NCI-H2227 (cell line): ENCODE results near the gene HMGXB4.

Source experiments
- DNase-seq: peaks from one replicate; lab custom pipeline; 2025; ENCODE audit not compliant: unreplicated experiment; lab: John Stamatoyannopoulos, UW

HMGXB4 gene

DNA sequence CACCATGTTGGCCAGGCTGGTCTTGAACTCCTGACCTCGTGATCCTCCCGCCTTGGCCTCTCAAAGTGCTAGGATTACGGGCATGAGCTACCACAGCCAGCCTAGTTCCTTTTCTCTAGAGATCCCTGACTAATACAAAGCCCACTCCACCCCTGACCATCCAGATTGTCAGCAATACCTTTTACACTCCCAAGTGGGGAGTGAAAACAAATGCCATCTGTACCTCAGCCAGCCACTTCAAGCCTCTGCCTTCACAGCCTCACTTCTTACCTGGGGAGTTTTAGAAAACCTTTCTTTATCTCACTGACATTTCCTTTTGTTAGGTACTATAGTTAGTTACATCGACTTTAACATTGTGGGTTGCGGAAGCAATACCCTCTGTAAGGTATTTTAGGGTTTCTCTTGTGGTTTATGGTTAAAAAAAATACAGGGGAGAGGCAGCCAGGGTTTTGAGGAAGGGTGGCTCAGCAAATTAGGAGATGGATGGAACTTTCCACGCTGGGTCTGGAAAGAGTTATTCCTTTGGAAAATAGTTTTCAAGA is 51.3 kb downstream of the HMGXB4 start:
- DNase-seq, result no peak

DNA sequence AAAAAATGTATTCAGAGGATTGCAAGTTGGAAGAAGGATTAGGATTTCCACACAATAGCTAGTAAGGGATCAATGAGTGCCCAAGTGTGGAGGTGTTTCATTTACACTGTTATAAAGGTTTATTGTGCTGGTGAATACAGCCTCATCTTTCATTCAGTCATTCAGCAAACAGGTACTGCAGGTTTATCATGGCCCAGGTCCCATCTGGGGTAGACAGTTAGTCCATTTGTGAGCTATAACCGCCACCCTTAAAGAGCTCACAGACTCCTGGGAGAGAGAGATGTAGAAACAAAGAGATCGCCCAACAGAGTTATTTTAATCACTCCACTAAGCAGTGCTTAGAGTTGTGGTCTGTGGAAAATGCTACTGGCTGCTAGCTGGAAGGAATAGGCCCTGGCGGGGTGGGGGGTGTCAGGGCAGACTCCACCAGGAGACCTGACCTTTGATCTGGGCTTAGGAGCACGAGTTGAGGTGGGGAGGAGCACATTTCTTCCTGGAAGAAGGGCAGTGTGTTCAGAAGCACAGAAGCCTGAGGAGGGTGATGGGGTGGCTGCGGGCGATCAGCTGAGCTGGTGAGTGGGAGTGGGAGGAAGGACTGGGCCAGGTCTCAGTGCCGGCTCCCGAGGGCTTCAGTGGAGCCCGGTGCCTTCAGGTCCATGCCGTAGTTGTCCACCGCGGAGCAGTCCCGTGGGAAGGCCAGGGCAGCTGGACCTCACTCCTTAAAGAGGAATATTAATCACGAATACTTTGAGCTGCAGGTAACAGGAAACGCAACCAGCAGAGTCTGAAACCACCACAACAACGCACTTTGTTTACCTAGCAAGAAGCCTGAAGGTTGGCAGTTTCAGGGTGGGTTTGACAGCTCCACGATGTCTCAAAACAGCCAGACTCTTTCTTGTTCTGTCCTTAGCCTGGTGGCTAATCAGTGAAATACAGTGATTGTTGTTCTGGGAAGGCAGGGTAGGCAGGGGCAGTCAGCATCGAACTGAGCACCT is 53.6 kb downstream of the HMGXB4 start:
- no peak for DNase-seq

DNA sequence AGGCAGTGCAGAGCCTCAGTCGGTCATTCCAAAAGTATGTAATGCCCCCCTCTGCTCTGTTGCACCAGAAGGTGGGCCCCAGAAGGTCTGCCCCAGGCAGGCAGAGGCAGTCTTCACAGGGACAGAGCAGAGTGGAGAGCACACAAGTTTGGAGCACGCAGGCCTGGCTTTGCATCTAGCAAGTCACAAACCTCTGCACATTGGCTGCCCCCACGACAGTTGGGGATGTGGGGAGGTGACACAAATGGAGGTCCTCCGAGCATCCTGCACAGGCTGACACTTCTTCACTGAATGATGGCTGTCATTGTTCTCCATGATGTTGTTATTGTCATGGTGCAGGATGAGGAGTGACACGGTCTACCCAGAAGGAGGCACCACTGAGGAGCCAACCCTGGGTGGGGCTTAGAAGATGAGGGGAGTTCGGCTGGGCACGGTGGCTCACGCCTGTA is 54.3 kb downstream of the HMGXB4 start:
- no peak for DNase-seq

DNA sequence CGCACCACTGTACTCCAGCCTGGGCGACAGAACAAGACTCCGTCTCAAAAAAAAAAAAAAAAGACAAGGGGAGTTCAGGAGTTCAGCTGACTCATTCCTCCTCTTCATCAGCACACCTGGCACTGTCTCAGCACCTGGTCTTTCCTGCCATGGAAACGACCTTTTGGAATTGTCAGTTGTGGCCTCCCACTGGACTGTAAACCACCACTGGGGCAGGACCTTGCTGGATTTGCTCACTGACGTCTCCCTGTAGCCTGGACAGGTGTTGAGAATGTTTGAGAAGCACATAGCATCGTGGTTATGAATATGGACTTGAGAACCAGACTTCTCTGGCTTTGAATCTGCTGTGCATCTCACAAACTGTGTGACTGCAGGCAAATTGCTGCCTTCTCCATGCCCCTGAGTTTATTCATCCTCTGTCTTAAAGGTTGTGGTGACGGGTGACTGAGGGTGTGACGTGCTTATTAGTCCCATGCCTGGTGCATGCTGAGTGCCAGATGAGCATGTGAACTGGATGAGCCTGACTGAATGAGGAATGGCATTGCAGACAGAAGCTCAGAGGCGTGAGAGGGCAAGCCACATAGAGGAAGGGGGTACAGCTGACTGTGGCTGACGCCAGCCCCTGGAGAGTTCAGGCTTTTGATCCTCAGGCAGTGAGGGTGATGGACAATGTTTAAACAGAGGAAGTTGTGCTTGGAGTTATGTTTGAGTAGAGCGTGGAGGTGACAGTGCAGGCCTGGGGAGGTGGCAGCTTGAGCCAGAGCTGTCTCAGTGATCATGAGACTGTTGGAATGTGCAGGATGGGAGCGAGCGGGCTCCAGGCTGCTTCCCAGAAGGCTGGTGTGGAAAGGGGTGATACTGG is 55.1 kb downstream of the HMGXB4 start:
- DNase-seq, result no peak

DNA sequence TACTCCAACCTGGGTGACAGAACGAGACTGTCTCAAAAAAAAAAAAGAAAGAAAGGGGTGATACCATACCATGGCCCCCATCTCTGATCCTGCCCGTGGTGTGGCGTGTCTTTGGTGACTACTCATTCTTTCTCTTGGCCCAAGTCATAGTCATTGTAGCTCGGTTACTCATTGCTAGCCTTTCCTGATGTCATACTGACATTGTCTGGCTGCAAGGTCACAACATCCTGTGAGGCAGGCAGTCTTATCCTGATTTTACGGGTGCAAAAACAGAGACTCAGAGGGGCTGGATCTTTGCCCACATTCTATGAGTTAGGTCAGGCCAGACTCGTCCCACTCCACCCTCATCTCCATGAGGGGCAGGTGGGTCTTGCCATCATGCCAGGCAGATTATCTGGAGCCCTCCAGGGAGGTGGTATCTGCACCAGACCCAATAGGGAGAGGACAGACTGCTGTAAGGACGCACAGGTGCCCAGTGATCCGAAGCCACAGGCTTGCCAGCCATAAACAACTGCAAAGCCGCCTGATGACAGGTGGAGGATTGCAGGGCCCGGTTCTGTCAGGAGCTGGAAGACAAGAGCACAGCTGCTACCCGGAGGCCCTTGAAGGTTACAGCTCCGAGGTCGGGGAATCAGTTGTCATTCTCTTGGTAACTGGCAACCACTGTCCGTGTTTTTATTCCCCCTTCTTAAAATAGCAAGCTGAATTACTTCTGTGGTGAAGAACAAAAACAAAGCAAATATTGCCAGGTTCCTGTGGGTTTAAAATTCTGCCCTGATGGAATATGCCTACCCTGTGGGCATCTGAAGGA is 56.2 kb downstream of the HMGXB4 start:
- DNase-seq, result no peak

DNA sequence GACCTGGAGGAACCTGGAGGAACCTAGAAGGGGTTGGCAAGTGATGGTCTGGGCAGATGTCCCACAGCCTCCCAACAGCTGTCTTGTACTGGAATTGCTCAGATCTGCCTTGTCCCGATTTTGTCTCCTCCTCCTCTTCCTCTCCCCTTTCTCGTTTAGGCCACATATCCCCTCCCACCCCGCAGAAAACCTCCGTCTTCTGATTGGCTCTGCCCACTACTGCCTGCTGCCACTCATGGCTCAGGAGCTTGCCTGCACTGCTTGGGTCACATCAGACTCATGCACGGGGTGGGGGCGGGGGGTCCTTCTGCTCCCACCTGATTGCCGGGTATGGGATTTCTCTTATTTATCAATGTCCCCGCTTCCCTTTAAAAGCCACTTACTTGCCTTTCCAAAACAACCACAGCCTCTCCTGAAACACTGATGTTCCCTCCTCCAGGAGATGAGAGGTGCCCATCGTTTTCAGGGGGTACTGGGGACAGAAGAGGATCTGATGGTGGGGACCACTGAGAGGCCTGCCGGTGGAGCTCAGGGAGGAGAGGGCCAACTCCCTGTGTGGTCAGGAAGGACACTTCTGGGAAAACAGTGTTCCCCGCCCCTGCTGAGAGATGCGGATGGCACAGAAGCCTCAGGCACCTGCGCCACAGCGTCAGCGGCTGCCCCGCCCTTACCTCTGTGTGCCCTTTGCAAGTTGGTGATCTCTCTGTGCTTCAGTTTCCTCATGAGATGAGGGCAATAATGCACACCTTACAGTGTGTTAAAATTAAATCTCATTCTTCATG is 57.1 kb downstream of the HMGXB4 start:
- no peak for DNase-seq

DNA sequence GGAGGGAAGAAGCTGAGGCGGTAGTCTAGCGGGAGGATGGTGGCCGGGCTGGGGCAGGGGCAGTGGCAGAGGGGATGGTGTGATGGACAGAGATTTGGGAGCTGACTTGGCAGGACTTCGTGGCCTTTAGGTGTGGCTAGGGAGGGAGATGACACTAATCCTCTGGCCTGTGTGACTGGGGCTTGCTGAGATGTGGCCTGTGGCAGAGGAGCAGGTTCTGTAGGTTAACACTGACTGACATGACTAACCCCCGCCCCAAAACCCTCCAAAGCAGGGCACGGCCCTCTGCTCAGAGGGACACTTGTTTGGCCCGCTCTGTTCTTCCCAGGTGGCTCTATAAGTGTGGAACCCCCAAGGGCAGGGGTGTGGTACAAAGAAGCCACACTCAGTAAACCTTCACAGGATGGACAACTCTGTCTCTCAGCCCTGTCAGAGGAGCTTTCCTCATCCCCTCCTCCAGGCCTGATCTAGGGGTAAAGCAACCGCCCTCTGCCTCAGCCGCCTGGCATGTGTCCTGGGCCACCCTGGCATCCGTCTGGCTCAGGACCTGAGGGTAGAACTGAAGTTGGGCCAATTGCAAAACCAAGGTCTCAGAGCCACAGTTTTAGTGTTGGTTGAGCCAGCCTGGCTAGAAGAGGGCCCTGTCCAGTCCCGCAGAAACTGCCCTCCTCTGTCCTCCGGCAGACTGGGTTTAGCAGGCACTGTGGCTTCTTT is 58.0 kb downstream of the HMGXB4 start:
- DNase-seq, result no peak

DNA sequence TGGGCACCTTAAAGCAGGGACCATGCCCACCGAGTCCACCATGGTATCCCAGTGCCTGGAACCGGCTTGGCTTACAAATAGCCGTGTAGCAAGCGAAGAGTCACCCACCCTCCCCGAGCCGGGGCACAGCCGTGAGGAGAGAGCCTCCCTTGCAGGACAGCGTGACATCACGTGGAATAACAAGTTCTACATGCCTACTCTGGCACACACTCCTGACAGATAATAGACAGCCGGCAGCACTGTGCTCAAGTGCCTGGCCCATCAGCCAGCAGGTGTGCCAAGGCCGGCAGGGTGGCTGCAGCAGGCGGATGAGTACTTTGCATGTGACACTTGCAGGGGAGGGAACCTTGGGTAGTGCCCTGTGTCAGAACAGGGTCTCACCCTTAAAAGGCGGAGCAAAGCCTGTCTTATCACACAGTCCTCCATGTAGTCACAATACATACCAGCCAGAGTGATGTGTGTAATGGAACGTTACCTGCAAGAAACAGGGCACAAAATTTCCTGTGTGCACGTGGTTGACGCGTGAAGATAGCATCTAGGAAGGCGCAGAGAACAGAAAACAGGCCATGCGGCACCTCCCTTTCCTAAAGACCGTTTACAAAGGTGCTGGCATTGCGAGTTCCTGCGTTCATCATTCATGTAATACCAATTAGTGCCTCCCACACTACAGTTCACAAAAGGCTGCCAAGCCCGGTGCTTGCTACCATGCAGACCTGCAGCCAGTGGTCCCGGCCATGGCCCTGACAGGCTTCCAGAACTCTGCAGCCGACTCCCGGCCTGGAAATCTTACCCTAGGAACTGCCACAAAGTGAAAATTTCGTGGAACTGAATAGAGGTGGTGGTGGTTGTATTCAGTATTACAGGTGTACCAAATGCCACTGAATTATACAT is 58.8 kb downstream of the HMGXB4 start:
- DNase-seq, result no peak

DNA sequence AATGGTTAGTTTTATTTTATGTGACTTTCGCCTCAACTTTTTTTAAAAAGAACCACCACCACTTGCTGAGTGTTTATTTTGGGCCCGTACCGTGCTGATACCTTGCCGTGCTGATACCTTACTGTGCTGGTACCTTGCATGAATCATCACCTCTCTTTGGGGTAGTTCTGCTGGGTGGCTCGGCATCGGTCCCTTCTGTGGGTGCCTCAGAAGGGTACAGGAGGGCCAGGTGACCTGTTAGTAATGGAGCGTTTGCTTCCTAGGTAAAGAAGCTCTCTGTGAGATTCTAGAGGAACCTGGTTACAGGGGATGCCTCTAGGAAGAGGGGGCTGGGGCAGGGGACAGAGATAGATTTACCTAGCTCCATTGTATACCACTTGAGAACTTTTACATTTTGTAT is 59.5 kb downstream of the HMGXB4 start:
- no peak for DNase-seq

DNA sequence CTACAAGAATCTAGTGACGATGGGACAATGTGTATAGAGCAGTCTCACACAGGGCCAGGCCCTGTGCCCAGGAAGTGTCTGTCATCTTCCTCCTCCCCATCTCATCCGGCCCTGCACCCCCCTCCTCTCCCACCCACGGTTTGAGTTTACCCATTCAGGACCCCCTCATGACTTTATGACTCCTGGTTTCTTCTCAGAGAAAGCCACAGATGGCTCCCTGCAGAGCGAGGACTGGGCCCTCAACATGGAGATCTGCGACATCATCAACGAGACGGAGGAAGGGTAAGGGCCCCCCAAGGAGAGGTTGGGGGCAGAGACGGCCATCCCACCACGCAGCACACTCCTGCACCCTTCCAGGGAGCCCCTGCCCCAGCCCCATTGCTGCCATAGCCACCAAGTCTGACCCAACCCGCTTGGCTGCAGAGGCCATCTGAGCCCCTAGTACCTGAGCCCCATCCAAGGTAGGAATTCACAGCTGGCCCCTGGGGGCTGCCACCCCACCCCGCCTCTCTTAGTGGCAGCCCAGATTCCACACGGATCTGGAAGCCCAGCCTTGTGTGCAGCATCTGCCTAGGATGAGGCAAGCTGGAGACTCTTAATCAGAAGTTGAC is 60.5 kb downstream of the HMGXB4 start:
- no peak for DNase-seq

DNA sequence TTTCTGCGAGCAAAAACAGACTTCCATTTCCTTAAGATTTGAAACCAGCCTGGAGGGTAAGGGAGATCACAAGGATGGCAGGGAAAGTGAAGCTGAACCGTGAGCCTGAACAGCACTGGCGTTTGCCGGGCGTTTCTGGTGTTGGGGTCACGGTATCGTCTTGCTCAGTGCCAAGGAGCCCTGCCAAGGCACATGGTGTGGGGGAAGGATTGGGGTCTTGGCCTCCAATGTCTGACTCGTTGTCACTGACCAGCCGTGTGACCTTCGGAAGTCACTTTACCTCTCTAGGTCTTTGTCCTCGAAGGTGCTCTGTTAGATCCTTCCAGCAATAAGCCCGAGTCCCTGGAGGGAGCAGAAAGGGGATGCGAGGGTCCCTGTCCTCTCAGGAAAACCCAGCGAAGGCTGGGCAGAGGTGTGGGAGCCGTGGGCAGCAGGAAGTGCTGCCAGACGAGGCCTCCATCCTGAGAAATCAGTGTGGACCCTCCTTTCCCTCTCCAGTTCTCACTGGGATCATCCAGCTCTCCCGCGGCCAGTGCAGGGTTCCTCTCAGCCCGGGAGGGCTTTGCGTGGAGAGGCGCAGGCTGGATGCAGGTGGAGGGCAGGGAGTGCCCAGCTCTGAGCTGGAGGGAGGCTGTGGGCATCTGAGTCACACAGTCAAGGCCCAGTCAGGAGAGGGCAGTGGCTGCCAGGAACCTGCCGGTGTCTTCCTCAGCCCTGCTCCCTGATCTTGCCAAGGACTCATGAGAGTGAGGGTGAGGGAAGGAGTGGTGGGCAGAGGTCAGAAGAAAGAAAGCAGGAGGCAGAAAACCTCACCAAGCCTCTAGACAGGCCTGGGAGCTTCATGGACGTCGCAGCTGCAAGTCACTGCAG is 61.3 kb downstream of the HMGXB4 start:
- DNase-seq, result no peak

DNA sequence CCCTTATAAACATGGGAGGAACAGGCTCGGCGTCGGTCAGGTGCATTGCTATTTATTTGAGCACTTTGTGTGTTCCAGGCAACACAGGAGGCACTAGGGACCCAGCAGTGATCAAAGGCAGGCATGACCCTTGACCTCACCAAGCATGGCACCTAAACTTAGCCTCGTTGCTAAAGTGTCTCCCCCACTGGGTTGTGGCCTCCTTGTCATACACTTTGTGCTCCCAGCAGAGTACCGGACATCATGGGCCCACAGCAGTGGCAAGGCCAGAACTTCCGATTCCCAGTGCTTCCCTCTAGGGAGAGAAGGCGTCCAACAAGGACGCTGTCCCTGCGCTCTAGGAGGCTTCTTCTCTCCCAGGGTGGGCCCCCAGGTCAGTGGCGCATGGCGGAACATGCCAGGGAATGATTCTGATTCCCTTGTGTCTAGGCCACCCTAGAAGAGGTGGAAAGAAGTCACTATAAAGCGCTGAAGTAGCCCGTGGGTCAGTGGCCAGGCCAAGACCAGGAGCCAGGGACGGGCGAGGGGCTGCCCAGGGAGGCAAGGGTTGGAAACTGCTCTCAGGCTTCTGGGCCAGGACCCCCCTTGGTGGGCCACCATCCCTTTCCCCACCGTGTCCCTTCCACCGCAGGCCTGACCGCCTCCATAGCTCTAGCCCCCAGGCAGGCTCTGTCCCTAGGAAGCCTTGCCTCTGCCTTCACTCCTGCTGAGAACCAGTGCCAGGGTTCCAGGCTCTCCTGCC is 62.1 kb downstream of the HMGXB4 start:
- DNase-seq, result no peak

DNA sequence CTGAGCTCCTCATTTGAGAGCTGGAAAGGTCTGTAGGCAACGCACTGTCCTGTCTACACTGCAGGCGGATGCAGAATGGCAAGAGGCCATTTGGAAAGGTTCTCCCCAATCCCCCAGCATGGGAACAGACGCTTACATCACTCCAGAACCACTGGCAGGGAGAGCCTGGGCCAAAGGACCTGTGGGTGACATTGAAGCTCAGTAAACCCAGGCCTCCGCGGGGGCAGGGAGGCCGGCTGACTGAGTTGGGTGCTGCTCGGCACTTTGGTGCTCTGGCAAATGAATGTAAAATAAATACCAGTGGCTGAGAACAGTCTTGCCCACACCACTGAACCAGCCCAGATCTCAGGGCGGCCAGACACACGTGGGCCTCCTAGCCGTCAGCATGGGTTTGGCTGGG is 64.8 kb downstream of the HMGXB4 start:
- no peak for DNase-seq

DNA sequence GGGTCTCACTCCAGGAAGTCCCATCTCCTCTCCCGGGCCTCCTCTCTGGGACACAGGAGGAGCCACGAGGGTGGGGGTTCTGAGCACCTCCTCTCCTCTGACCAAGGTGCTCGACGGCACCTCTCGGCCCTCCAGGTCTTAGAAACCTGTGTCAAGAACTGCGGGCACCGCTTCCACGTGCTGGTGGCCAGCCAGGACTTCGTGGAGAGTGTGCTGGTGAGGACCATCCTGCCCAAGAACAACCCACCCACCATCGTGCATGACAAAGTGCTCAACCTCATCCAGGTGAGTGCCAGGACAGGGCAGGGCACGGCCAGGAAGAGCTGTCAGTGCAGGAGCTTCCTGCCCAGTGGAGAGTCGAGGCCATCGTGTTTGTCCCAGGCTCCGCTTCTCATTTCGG is 65.6 kb downstream of the HMGXB4 start:
- DNase-seq, result no peak

DNA sequence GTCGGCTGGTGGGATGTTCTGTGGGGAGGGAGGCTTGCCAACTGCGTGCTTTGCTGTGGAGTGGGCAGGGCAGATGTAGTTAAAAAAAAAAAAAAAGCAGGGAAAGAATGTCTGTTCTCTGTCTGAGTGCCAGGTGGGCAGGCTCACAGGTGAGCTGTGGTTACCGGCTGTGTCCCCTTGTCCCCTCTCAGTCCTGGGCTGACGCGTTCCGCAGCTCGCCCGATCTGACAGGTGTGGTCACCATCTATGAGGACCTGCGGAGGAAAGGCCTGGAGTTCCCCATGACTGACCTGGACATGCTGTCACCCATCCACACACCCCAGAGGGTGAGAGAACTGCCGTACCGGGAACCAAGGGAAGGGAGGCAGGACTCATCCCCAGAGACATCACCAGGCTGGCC is 66.0 kb downstream of the HMGXB4 start:
- DNase-seq, result no peak

DNA sequence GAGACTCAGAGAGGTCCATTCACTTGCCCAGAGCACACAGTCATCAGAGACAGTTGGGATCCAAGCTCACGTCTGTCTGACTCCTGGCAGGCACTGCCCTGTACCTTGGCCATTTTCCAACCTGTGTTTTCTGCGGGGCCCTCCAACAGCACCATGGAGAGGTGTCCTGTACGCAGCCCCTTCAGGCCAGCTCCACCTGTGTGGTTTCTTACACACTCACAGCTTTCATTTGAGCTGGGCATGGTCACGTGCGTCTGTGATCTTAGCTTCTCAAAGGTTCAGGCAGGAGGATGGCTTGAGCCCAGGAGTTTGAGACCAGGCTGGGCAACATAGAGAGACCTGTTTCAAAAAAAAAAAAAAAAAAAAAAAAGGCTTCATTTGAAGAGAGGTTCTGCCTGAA is 66.8 kb downstream of the HMGXB4 start:
- no peak for DNase-seq
